Spleen (tissue), 11 donors: ENCODE results near the gene BHLHE23. TPM values are rescaled to one million over a fixed set of nuclear protein-coding genes. Genes with fewer than 3 reads are reported as not detected.

Experiments used
- DNase-seq: peaks from one replicate; pipeline ENCODE4 v3.0.0-alpha.2; 2020
- H3K27ac ChIP-seq, 8 donors: fragments of 200-600 bp; sonication (generic) in 7 of 8; 1 replicate in 4 of 8; 2 replicates in 4 of 8; pipeline versions ENCODE4 v1.5.0 to v1.8.0; 2016 to 2021; ENCODE audit warnings: inconsistent platforms in 4 of 8, mild to moderate bottlenecking in 4 of 8, moderate library complexity in 1 of 8
- H3K27me3 ChIP-seq, 7 donors: fragments of 200-600 bp; sonication (generic) in 6 of 7; replicated peaks in 1 of 7; 1 replicate in 4 of 7; 2 replicates in 3 of 7; pipeline versions ENCODE4 v1.5.0 to v1.8.0; 2016 to 2021; ENCODE audit warnings: inconsistent platforms in 3 of 7, mild to moderate bottlenecking in 1 of 7
- H3K36me3 ChIP-seq, 6 donors: fragments of 200-600 bp; sonication (generic) in 5 of 6; 1 replicate in 4 of 6; 2 replicates in 2 of 6; pipeline versions ENCODE4 v1.5.0 to v1.8.0; 2016 to 2021; ENCODE audit warnings: inconsistent platforms in 2 of 6
- H3K4me1 ChIP-seq, 6 donors: fragments of 200-600 bp; sonication (generic) in 5 of 6; 1 replicate in 3 of 6; 2 replicates in 3 of 6; pipeline versions ENCODE4 v1.5.0 to v1.8.0; 2016 to 2021; ENCODE audit warnings: inconsistent platforms in 3 of 6
- H3K4me3 ChIP-seq, 8 donors: fragments of 200-600 bp; sonication (generic) in 7 of 8; 1 replicate in 4 of 8; 2 replicates in 4 of 8; pipeline versions ENCODE4 v1.5.0 to v1.8.0; 2016 to 2021; ENCODE audit warnings: inconsistent platforms in 4 of 8, mild to moderate bottlenecking in 4 of 8, moderate library complexity in 2 of 8
- H3K9me3 ChIP-seq, 8 donors: fragments of 200-600 bp; sonication (generic) in 7 of 8; 1 replicate in 4 of 8; 2 replicates in 4 of 8; pipeline versions ENCODE4 v1.5.0 to v1.8.0; 2016 to 2021; ENCODE audit warnings: inconsistent platforms in 4 of 8
- POLR2A ChIP-seq, 3 donors: fragments of 450-650 bp; IDR thresholded peaks; one replicate each; pipeline ENCODE4 v1.5.1; 2017; ENCODE audit warnings: antibody characterized with exemption in 3 of 3, mild to moderate bottlenecking in 1 of 3
- POLR2AphosphoS5 ChIP-seq, 3 donors: sonication (generic); formaldehyde crosslinking; IDR thresholded peaks; one replicate each; pipeline ENCODE4 v1.5.1; 2017; ENCODE audit warnings: antibody characterized with exemption in 3 of 3
- WGBS, 5 donors: extraction: QIAGEN DNeasy Blood & Tissue Kit in 3 of 5; methylation state at CpG; one replicate each; pipeline versions ENCODE4 v1.1.5 to v1.1.7; 2013 to 2018; 5-methylcytosine and 5-hydroxymethylcytosine counted together
- intact Hi-C: fragments of 100-400 bp; cut with DNase I; formaldehyde crosslinking; loops from one replicate; pipeline ENCODE4 v1.15.0; 2023; ENCODE audit warnings: low total_unique reads
- polyA plus RNA-seq, 3 donors: library from polyadenylated mRNA; stranded (reverse); fragments of 200-250 nt; gene quantifications; one replicate each; pipeline ENCODE4 v1.2.1, GENCODE V29; 2013
- total RNA-seq, 7 donors: library from RNA; depleted of rRNA in 3 of 7; stranded (reverse); fragments of >200 nt in 3 of 7; fragmentation: NEBNext Ultra II Directional in 4 of 7; extraction: Animal tissue kit (Norgen Biotek cat#: 25700) in 4 of 7; gene quantifications; one replicate each; pipeline versions ENCODE4 v1.1.0 to v1.2.1, GENCODE V29; 2016 to 2021
- TF ChIP-seq, protein P1 (sequence below), 11 experiments: fragments of 200-600 bp in 7 of 11; fragments of 450-650 bp in 4 of 11; sonication (generic) in 4 of 11; IDR thresholded peaks in 8 of 11; conservative IDR thresholded peaks in 3 of 11; 1 replicate in 7 of 11; 2 replicates in 4 of 11; pipeline versions ENCODE4 v1.4.0 to v1.8.0; 2016 to 2021; ENCODE audit warnings: antibody characterized with exemption in 11 of 11, inconsistent platforms in 4 of 11, mild to moderate bottlenecking in 1 of 11
- donor health status: healthy with polysubstance abuse.
- donor health status: DM: no; HTN: no; CAD: no; lungs with moderate emphysema.
- donor health status: DM: no; HTN: no; CAD: no.
- donor health status: Bipolar disorder and iron deficiency.
- donor health status: healthy.
- donor health status: DM: no; HTN: no; CAD: no.
- donor health status: DM: yes; HTN: yes; CAD: no.

Gene BHLHE23
- total and polyA plus RNA-seq, 10 donors, result not detected

- intact Hi-C loops, result no loop called here
- Histone ChIP-seq H3K27ac (no peak overlapping the region), H3K4me3 (no peak overlapping the region), H3K4me1 (no peaks in the 10 kb centered on the region), H3K9me3 (no peaks in the 10 kb centered on the region), H3K27me3 (peaks cover 0 to 94% (median 40%) of the 10 kb centered on the region in 7 donors), H3K36me3 (no peaks in the 10 kb centered on the region)
- DNase-seq, result no peak
- 23 to 44% (median 27%) methylated on average over 17 to 20 of the region's 20 CpGs for WGBS, 5 donors
- TF ChIP-seq POLR2AphosphoS5 (IDR thresholded peaks at IDR 0.05) (no peak), POLR2A (IDR thresholded peaks at IDR 0.05) (no peak)
- TF ChIP-seq, protein P1, sequence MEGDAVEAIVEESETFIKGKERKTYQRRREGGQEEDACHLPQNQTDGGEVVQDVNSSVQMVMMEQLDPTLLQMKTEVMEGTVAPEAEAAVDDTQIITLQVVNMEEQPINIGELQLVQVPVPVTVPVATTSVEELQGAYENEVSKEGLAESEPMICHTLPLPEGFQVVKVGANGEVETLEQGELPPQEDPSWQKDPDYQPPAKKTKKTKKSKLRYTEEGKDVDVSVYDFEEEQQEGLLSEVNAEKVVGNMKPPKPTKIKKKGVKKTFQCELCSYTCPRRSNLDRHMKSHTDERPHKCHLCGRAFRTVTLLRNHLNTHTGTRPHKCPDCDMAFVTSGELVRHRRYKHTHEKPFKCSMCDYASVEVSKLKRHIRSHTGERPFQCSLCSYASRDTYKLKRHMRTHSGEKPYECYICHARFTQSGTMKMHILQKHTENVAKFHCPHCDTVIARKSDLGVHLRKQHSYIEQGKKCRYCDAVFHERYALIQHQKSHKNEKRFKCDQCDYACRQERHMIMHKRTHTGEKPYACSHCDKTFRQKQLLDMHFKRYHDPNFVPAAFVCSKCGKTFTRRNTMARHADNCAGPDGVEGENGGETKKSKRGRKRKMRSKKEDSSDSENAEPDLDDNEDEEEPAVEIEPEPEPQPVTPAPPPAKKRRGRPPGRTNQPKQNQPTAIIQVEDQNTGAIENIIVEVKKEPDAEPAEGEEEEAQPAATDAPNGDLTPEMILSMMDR (IDR thresholded peaks at IDR 0.05 in 8 of 11, conservative IDR thresholded peaks at IDR 0.05 in 3 of 11), result no peak
Measured at GRCh38 chr20:62997417-62998035, 9.2 kb downstream of the BHLHE23 start.

- WGBS, 5 donors, result 88 to 93% (median 89%) methylated on average over 13 to 14 of the region's 14 CpGs
- Histone ChIP-seq H3K4me1 (no peaks in the 10 kb centered on the region), H3K27me3 (peaks cover 0 to 94% (median 32%) of the 10 kb centered on the region in 7 donors), H3K9me3 (no peaks in the 10 kb centered on the region), H3K36me3 (no peaks in the 10 kb centered on the region), H3K27ac (no peak overlapping the region), H3K4me3 (no peak overlapping the region)
- intact Hi-C loops, result no loop called here
- DNase-seq, result no peak
- no peak for TF ChIP-seq POLR2A (IDR thresholded peaks at IDR 0.05)
- no peak for TF ChIP-seq POLR2AphosphoS5 (IDR thresholded peaks at IDR 0.05)
- TF ChIP-seq, protein P1 (IDR thresholded peaks at IDR 0.05 in 8 of 11, conservative IDR thresholded peaks at IDR 0.05 in 3 of 11), result no peak
Measured at GRCh38 chr20:62996596-62996982, 10.2 kb downstream of the BHLHE23 start.

- no peak overlapping the region for H3K4me3 ChIP-seq
- 80 to 87% (median 83%) methylated on average over 9 to 25 of the region's 25 CpGs for WGBS, 5 donors
- no peak overlapping the region for H3K27ac ChIP-seq
- H3K36me3 ChIP-seq, result no peaks in the 10 kb centered on the region
- peaks cover 0 to 94% (median 29%) of the 10 kb centered on the region in 7 donors for H3K27me3 ChIP-seq
- no peaks in the 10 kb centered on the region for H3K4me1 ChIP-seq
- DNase-seq, result no peak
- TF ChIP-seq POLR2A (IDR thresholded peaks at IDR 0.05) (no peak), POLR2AphosphoS5 (IDR thresholded peaks at IDR 0.05) (no peak)
- TF ChIP-seq, protein P1 (IDR thresholded peaks at IDR 0.05 in 8 of 11, conservative IDR thresholded peaks at IDR 0.05 in 3 of 11), result no peak
- no peaks in the 10 kb centered on the region for H3K9me3 ChIP-seq
- intact Hi-C loops, result no loop called here
Measured at GRCh38 chr20:62995898-62996595, 10.7 kb downstream of the BHLHE23 start.

DNA sequence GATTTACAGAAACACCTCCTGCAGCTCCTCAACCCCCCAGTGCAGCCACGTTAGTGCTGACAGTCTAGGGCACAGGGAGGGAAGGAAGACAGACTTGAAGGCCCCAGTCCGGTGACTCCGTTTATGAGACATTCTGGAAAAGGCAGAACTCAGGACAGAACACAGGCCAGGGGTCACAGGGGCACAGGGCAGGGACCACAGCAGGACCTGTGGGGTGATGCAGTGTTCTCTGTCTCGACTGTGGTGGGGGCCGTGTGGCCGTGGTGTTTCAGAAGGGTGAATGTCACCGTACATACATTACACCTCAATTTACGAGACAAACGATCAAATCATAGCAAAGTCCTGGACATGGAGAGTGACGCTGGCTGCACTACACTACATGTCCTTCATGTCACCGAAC lies 11.3 kb downstream of the BHLHE23 start:
- no peak overlapping the region for H3K27ac ChIP-seq
- no peak overlapping the region for H3K4me3 ChIP-seq
- 69 to 81% (median 78%) methylated on average over 11 of the region's 11 CpGs for WGBS, 5 donors
- H3K4me1 ChIP-seq, result no peaks in the 10 kb centered on the region
- intact Hi-C loops, result no loop called here
- H3K36me3 ChIP-seq, result no peaks in the 10 kb centered on the region
- peaks cover 0 to 94% (median 34%) of the 10 kb centered on the region in 7 donors for H3K27me3 ChIP-seq
- H3K9me3 ChIP-seq, result no peaks in the 10 kb centered on the region
- DNase-seq, result no peak
- TF ChIP-seq, protein P1 (IDR thresholded peaks at IDR 0.05 in 8 of 11, conservative IDR thresholded peaks at IDR 0.05 in 3 of 11), result no peak
- TF ChIP-seq POLR2A (IDR thresholded peaks at IDR 0.05) (no peak), POLR2AphosphoS5 (IDR thresholded peaks at IDR 0.05) (no peak)
